B cell (primary cell): Measurements from ENCODE around the gene MAGED2. TPM values are rescaled to one million over a fixed set of nuclear protein-coding genes. Genes with fewer than 3 reads are reported as not detected.

ENCODE experiments used
- ATAC-seq: fragments of 200-7000 bp; cut with Tn5 transposase; one replicate; pipeline ENCODE4 v1.10.0; 2021; ENCODE audit warnings: low read depth, mild to moderate bottlenecking, moderate number of reproducible peaks, moderate library complexity
- CTCF ChIA-PET: fragments of 350-600 bp; sonication (Branson Sonifier 250); formaldehyde crosslinking; loops from one replicate; lab custom pipeline; 2021; ENCODE audit warnings: antibody characterized with exemption, inconsistent platforms; lab: Charles Lee
- POLR2A ChIA-PET: fragments of 350-600 bp; sonication (Branson Sonifier 250); formaldehyde crosslinking; loops from one replicate; lab custom pipeline; 2021; ENCODE audit warnings: antibody characterized with exemption; lab: Charles Lee
- DNase-seq: peaks from one replicate; pipeline ENCODE4 v3.0.0; 2013
- H2AFZ ChIP-seq: 2 replicates; pipeline ENCODE4 v1.6.1; 2012; ENCODE audit warnings: mild to moderate bottlenecking, low read depth, low read length; ENCODE audit not compliant: insufficient read depth, poor library complexity, severe bottlenecking
- H3K27ac ChIP-seq, 2 donors: 1 replicate in 1 of 2; 2 replicates in 1 of 2; pipeline ENCODE4 v1.5.1; 2012 to 2013; ENCODE audit warnings: low read length in 2 of 2, mild to moderate bottlenecking in 2 of 2, moderate library complexity in 1 of 2
- H3K27me3 ChIP-seq, 4 experiments: fragments of 200-600 bp in 1 of 4; sonication (generic) in 1 of 4; replicated peaks in 1 of 4; 1 replicate in 2 of 4; 2 replicates in 2 of 4; pipeline versions ENCODE4 v1.6.1 to v1.7.0; 2013 to 2016; ENCODE audit warnings: low read length in 3 of 4, mild to moderate bottlenecking in 2 of 4, mixed read lengths in 1 of 4, moderate library complexity in 1 of 4; ENCODE audit not compliant: insufficient read depth in 4 of 4, control insufficient read depth in 3 of 4; ENCODE audit errors: control extremely low read depth in 1 of 4
- H3K36me3 ChIP-seq, 2 experiments: replicated peaks in 1 of 2; 1 replicate in 1 of 2; 2 replicates in 1 of 2; pipeline versions ENCODE4 v1.6.1 to v1.7.1; 2013; ENCODE audit warnings: low read length in 1 of 2; ENCODE audit not compliant: insufficient read depth in 2 of 2, control insufficient read depth in 1 of 2; ENCODE audit errors: control extremely low read depth in 1 of 2, extremely low read depth in 1 of 2
- H3K4me1 ChIP-seq, 2 donors: fragments of 200-600 bp in 1 of 2; sonication (generic) in 1 of 2; 1 replicate in 1 of 2; 2 replicates in 1 of 2; pipeline versions ENCODE4 v1.5.1 to v1.6.1; 2013 to 2017; ENCODE audit warnings: low read length in 2 of 2; ENCODE audit not compliant: control insufficient read depth in 2 of 2, insufficient read depth in 2 of 2
- H3K4me2 ChIP-seq: replicated peaks from 2 replicates; pipeline ENCODE3; 2012; ENCODE audit warnings: mild to moderate bottlenecking, low read depth, low read length; ENCODE audit not compliant: poor library complexity, severe bottlenecking
- H3K4me3 ChIP-seq, 5 experiments: fragments of 200-600 bp in 1 of 5; sonication (generic) in 1 of 5; 1 replicate in 3 of 5; 2 replicates in 2 of 5; pipeline versions ENCODE4 v1.5.1 to v1.7.0; 2011 to 2016; ENCODE audit warnings: low read length in 4 of 5, mild to moderate bottlenecking in 4 of 5, low read depth in 2 of 5, control low read depth in 1 of 5, moderate library complexity in 1 of 5; ENCODE audit not compliant: insufficient read depth in 1 of 5; ENCODE audit errors: control extremely low read depth in 1 of 5, extremely low read depth in 1 of 5
- H3K79me2 ChIP-seq: fragments of 200-600 bp; sonication (generic); one replicate; pipeline ENCODE4 v1.6.0; 2016; ENCODE audit warnings: low read length; ENCODE audit not compliant: control insufficient read depth, insufficient read depth
- H3K9ac ChIP-seq: fragments of 200-600 bp; sonication (generic); 2 replicates; pipeline ENCODE4 v1.6.1; 2017; ENCODE audit warnings: mild to moderate bottlenecking, low read length, moderate library complexity
- H3K9me3 ChIP-seq, 3 donors: one replicate each; pipeline versions ENCODE4 v1.6.1 to v1.7.1; 2013; ENCODE audit warnings: low read length in 2 of 3; ENCODE audit not compliant: control insufficient read depth in 2 of 3, insufficient read depth in 1 of 3; ENCODE audit errors: control extremely low read depth in 1 of 3
- H4K20me1 ChIP-seq: 2 replicates; pipeline ENCODE4 v1.6.0; 2012; ENCODE audit warnings: mild to moderate bottlenecking, low read length; ENCODE audit not compliant: insufficient read depth, control insufficient read depth, poor library complexity, severe bottlenecking
- H3K27ac Mint-ChIP-seq: one replicate; pipeline ENCODE4 v1.8.0; 2021; ENCODE audit warnings: mixed read lengths
- H3K27me3 Mint-ChIP-seq: one replicate; pipeline ENCODE4 v1.8.0; 2021; ENCODE audit warnings: mixed read lengths
- H3K4me1 Mint-ChIP-seq: one replicate; pipeline ENCODE4 v1.8.0; 2021; ENCODE audit warnings: mixed read lengths
- H3K4me3 Mint-ChIP-seq: one replicate; pipeline ENCODE4 v1.8.0; 2021; ENCODE audit warnings: mixed read lengths
- H3K9me3 Mint-ChIP-seq: one replicate; pipeline ENCODE4 v1.8.0; 2022; ENCODE audit warnings: mixed read lengths; ENCODE audit not compliant: insufficient read depth
- CTCF ChIP-seq: fragments of 200-600 bp; IDR thresholded peaks from one replicate; pipeline ENCODE4 v1.8.0; 2022; ENCODE audit warnings: antibody characterized with exemption, mild to moderate bottlenecking
- EZH2 ChIP-seq: IDR thresholded peaks from 2 replicates; pipeline ENCODE4 v1.6.1; 2012; ENCODE audit warnings: borderline replicate concordance, low read depth, mild to moderate bottlenecking, moderate library complexity, low read length; ENCODE audit not compliant: insufficient read depth, poor library complexity, severe bottlenecking
- WGBS: methylation state at CpG from one replicate; pipeline ENCODE4 v1.1.5; 2013; ENCODE audit warnings: missing lambda C conversion rate; ENCODE audit not compliant: insufficient coverage; 5-methylcytosine and 5-hydroxymethylcytosine counted together
- intact Hi-C: fragments of 100-400 bp; cut with micrococcal nuclease; formaldehyde crosslinking; loops from one replicate; pipeline ENCODE4 v1.10.0; 2022
- polyA plus RNA-seq: library from polyadenylated mRNA; depleted of rRNA; stranded (reverse); fragments of >200 nt; gene quantifications from 2 replicates; pipeline ENCODE4 v1.2.3, GENCODE V29; 2012
- total RNA-seq, 2 donors: library from RNA; stranded (reverse); fragments of 120-200 nt in 1 of 2; gene quantifications; 1 replicate in 1 of 2; 2 replicates in 1 of 2; pipeline versions ENCODE4 v1.2.3 to v1.2.4, GENCODE V29; 2013 to 2022

Gene MAGED2
- total and polyA plus RNA-seq, 2 donors (not counting 1 experiment from before 2014, with no cell fraction given), result 47.8 to 87.2 TPM

DNA sequence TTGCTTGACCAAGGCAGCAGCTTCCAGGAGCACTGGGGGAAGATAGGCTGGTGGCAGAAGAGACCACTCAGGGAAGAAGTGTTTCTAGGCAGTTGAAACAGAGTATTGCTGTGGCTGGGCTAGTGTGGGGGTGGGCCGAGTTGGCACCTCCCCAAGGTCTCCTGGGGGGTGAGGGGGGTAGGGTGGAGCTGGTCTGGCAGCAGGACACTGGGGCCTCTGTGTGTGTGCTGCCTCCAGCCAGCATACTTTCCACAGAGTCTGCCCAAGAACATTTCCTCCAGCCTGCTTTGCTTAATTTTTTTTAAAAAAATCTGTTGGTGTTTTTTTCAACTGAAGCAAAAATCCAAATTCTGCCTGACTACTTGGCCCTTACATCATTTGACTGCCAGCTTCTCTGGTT lies 13.5 kb upstream of the MAGED2 start:
- no peak overlapping the region for H3K4me3 ChIP-seq
- H3K9ac ChIP-seq, result no peak overlapping the region
- Mint-ChIP-seq H3K4me1 (no peaks in the 10 kb centered on the region), H3K27ac (no peak overlapping the region), H3K4me3 (no peak overlapping the region), H3K27me3 (peaks cover 5% of the 10 kb centered on the region), H3K9me3 (no peaks in the 10 kb centered on the region)
- no peak overlapping the region for H2AFZ ChIP-seq
- ATAC-seq (no peak), DNase-seq (no peak)
- H4K20me1 ChIP-seq, result no peaks in the 10 kb centered on the region
- ChIA-PET POLR2A (no interaction called here), CTCF (no interaction called here)
- no peaks in the 10 kb centered on the region for H3K4me1 ChIP-seq
- no peaks in the 10 kb centered on the region for H3K79me2 ChIP-seq
- no peaks in the 10 kb centered on the region for H3K9me3 ChIP-seq
- H3K36me3 ChIP-seq, result no peaks in the 10 kb centered on the region
- WGBS, result no CpG with 5 or more reads among the region's 1 CpG
- intact Hi-C loops, result no loop called here
- H3K27ac ChIP-seq, result no peak overlapping the region
- H3K27me3 ChIP-seq, result no peaks in the 10 kb centered on the region
- H3K4me2 ChIP-seq, result no peak overlapping the region
- TF ChIP-seq CTCF, result no peak
- no peak for TF ChIP-seq EZH2

GRCh38 chrX:54794795-54795194 lies 12.8 kb upstream of the MAGED2 start:
- Histone ChIP-seq H3K9me3 (no peaks in the 10 kb centered on the region), H3K36me3 (no peaks in the 10 kb centered on the region), H3K4me2 (no peak overlapping the region), H3K79me2 (no peaks in the 10 kb centered on the region), H3K27ac (no peak overlapping the region), H3K4me3 (no peak overlapping the region), H3K4me1 (no peaks in the 10 kb centered on the region), H4K20me1 (no peaks in the 10 kb centered on the region), H3K9ac (no peak overlapping the region), H3K27me3 (no peaks in the 10 kb centered on the region), H2AFZ (no peak overlapping the region)
- no peak overlapping the region for H3K27ac Mint-ChIP-seq
- no peaks in the 10 kb centered on the region for H3K9me3 Mint-ChIP-seq
- TF ChIP-seq EZH2, result no peak
- H3K27me3 Mint-ChIP-seq, result peaks cover 5% of the 10 kb centered on the region
- intact Hi-C loops, result no loop called here
- no peaks in the 10 kb centered on the region for H3K4me1 Mint-ChIP-seq
- H3K4me3 Mint-ChIP-seq, result no peak overlapping the region
- 100% methylated on average over 2 of the region's 4 CpGs for WGBS
- POLR2A ChIA-PET, result no interaction called here
- DNase-seq (no peak), ATAC-seq (no peak)
- CTCF ChIA-PET, result no interaction called here
